T-helper 1 cell treated with Interleukin-12 subunit alpha and Interleukin-12 subunit beta and Interleukin-4 antibody, amounts not matched to agents 30 ng/mL and 1 ng/mL, for 36 hours (primary cell): ENCODE data around the gene NPLOC4. TPM values are rescaled to one million over a fixed set of nuclear protein-coding genes. Genes with fewer than 3 reads are reported as not detected.

ENCODE experiments used
- intact Hi-C: fragments of 100-400 bp; cut with micrococcal nuclease; formaldehyde crosslinking; loops from one replicate; pipeline ENCODE4 v1.15.1; 2024
- total RNA-seq: library from RNA; stranded (reverse); gene quantifications from 2 replicates; pipeline ENCODE4 v1.2.3, GENCODE V29; 2022

Gene NPLOC4
- total RNA-seq, 1 donor from 2014 or later: 140 TPM

- intact Hi-C loops: loop anchor here (2.0 to 10.0 kb wide), 3 partner anchors 67 to 313 kb away; partner anchors contain the start of genes ARL16, HGS and P4HB
Measured at GRCh38 chr17:81551458-81552243, 85.3 kb downstream of the NPLOC4 start.

- intact Hi-C loops: loop anchor here (5.0 to 10.0 kb wide), 2 partner anchors 131 to 314 kb away; partner anchors contain the start of genes ARL16, HGS and P4HB
Measured at GRCh38 chr17:81550830-81551457, 86.0 kb downstream of the NPLOC4 start.

DNA sequence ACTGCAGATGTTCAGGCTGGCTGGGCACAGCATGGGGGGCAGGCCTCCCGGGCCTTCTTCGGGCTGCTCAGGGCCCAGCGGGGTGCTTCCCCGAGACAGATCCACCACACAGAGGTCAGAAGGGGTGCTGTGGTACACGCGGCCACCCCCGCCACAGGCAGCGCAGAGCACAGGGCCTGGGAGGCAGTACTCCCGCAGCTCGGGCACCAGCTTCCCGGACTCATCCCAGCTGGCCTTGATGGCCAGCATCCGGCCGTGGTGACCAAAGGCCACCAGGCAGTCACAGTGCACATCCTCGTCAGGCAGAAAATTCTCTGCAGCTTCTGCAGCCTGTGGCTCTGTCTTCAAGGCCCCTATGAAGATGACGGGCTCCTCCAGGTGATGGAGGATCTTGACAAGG lies 86.6 kb downstream of the NPLOC4 start:
- intact Hi-C loops: loop anchor here (5.0 to 10.0 kb wide), 2 partner anchors 132 to 315 kb away; partner anchors contain the start of genes ARL16, HGS and P4HB

DNA sequence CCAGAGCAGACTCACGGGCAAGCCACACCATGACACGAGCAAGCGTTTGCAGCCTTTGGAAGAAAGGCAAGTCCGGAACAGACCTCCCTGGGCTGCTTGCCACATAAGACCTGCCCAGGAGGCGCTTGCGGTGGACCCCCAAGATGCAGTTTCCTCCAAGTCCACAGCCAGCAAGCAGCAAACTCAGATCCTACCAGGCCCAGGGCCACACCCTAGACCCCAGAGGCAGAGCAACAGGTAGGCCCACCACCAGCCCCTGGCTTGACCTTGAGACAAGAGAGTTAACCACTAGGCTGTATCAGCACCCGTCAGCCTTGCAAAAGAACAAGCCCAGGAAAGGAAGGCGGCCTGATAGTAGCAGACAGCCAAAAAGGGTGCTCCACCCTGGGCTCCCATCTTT lies 87.1 kb downstream of the NPLOC4 start:
- intact Hi-C loops: loop anchor here (5.0 to 10.0 kb wide), 2 partner anchors 132 to 315 kb away; partner anchors contain the start of genes ARL16, HGS and P4HB

- intact Hi-C loops: no loop called here
Measured at GRCh38 chr17:81549031-81549557, 87.8 kb downstream of the NPLOC4 start.

DNA sequence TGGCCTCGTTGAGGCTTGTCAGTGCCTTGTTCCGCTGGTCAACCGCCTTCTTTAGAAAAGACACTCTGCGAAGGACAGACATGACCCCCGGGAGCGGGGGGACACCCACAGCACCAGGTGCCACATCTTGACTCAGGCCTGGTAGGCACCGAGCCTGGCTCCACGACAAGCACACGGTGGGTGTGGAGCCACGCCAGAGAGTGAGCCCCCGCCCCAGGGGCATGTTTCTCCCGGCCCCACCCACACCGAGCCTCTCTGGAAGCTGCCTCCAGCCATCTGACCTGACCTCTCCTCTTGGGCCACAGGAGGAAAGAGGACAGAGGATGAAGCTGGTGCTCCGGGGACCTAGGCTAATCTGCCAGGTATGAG lies 89.3 kb downstream of the NPLOC4 start:
- intact Hi-C loops: no loop called here

GRCh38 chr17:81546906-81547613 lies 89.9 kb downstream of the NPLOC4 start:
- intact Hi-C loops: no loop called here

DNA sequence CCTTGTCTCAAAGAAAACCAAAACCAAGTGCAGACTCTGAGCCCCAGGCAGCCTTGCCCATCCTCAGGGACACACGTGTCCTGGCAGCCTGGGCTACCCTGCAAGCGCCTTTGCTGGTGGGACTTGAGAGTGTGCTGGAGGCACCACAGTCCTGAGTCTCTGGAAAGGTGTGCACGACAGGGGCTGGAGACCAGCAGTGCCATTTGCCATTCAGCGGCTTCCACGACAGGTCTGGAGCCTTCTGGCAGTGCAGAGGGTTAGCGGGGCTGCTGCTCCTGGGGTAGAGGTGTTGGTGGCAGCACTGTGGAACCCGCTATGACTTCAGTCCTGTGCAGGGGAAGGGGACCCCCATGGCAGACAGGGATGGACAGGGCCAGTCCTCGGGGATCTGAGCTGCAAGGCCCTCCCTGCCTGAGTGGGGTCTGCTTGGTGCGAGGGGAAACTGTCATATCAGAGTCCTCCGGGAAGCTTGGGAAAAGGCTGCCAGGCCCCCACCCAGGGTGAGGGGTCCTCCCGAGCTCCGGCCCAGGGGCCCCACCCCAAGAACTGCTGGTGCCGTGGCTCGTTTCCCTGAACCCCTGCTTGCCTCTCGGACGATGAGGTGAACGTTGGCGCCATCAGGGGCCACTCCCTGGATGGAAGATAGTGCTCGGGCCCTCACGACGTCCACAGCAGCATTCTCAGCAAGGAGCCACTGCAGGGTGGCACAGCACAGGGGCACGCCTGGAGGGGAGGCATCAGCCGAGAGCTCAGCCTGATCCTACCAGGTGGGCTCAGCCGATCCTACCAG lies 91.6 kb downstream of the NPLOC4 start:
- intact Hi-C loops: no loop called here

DNA sequence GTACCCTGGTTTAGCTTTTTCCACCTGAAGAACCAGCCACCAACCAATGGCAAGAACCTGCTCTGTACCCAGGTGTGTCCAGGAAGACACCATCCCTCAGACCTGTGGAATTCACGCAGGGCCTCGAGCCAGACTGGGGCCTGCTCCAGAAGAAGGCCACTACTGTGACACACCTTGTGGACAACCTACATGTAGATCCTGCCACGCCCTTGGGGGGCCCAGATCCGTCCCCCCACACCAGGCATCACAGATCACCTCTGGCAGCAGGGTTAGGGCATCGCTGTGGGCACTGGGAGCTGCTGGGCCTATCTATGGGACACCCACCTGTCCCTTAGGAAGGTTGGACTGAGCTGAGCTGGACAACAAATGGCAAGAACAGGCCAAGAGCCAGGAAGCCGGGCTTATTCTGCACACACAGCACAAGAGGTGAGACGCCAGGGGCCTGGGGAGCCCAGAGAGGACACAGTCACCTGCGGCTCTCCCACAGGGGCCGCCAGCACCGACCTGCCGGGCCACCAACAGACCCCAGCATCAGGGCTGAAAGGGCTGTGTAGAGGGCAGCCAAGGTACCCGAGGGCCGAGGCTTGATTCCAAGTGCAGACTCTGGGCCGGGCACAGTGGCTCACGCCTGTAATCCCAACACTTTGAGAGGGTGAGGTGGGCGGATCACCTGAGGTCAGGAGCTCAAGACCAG lies 92.5 kb downstream of the NPLOC4 start:
- intact Hi-C loops: no loop called here

GRCh38 chr17:81543756-81544155 lies 93.2 kb downstream of the NPLOC4 start:
- intact Hi-C loops: no loop called here

DNA sequence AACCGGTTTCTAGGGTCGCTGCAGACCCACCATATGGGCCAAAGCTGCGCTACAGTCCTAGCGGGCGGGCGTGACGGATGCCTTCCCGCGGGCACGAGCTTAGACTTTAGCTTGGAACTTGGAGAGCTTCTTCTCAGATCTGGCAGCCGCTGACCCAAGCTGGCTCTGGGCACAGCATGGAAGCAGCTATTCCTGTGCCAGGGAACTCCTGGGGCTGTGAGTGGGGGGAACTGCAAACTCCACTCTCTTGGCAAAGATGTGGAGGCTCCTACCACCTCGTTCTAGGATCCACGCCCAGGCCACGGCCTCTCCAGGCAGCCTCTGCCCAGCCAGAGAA lies 93.6 kb downstream of the NPLOC4 start:
- intact Hi-C loops: no loop called here

- intact Hi-C loops: no loop called here
Measured at GRCh38 chr17:81542431-81543338, 94.2 kb downstream of the NPLOC4 start.

DNA sequence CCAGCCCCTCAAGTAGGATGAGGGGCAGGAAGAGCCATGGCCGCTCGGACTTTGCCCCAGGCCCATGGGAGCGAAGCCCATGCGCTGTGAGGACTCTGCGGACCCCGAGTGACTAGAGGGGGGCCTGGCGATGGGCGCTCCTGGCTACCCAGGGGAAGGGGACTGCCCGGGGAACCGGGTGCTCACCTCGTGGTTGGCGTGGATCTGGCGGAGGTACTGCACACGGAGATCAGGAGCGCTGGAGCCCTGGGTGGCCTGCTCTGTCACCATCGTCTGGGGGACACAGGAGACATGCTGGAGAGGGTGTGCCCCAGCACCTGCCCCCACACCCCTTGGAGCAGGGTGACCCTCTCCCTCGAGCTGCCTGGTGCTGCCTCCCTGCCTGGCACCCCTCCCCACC lies 95.8 kb downstream of the NPLOC4 start:
- intact Hi-C loops: no loop called here

DNA sequence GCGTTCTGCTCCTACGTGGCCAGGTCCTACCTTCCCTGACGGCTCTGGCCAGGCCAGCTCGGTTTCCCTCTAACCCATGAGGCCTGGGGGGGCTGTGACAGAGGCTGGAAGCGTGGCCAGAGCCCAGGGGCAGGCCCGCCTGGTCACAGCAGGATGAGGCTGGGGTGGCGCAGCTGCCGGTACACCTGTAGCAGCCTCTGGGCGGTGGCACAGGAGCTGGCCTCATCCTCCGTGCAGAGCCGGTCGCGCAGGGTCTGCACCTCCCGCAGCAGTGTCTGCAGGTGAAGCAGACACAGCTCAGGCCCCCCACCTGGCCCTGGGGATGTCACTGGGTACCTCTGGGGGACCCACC lies 96.3 kb downstream of the NPLOC4 start:
- intact Hi-C loops: no loop called here

GRCh38 chr17:81539961-81540675 lies 96.8 kb downstream of the NPLOC4 start:
- intact Hi-C loops: no loop called here

DNA sequence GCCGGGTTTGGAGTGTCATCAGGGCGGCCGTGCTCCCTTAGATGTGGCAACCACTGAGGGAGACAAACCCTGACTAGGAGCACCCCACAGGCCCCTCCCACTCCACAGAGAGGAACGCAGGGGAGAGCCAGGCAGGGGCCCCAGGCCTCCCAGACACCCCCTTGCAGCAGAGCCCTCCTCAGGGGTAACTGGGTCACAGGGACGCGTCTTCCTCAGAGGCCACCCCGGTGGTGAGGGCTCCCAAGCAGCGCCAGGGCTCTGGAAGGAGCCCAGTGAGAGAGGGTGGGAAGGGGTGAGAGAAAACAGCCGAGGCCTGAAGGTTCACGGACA lies 97.4 kb downstream of the NPLOC4 start:
- intact Hi-C loops: no loop called here

- intact Hi-C loops: no loop called here
Measured at GRCh38 chr17:81538651-81539570, 98.0 kb downstream of the NPLOC4 start.
